Measurements from ENCODE around the gene FAM240A. TPM values are rescaled to one million over a fixed set of nuclear protein-coding genes. Genes with fewer than 3 reads are reported as not detected.

The FAM240A gene
- total and polyA plus RNA-seq, 4 donors = not detected

- Histone ChIP-seq H3K9ac (ENCODE audit: low read depth in 1 of 2, low read length in 2 of 2) (no peak overlapping the region), H3K27ac (ENCODE audit: low read depth in 1 of 2, low read length in 2 of 2) (no peak overlapping the region), H3K27me3 (ENCODE audit: control insufficient read depth in 4 of 4, insufficient read depth in 4 of 4, low read length in 3 of 4) (no peaks in the 10 kb centered on the region), H3K4me3 (ENCODE audit: low read depth in 1 of 3, low read length in 3 of 3) (no peak overlapping the region), H3K9me3 (ENCODE audit: control insufficient read depth in 4 of 4, low read length in 3 of 4) (no peaks in the 10 kb centered on the region), H3K4me1 (ENCODE audit: control insufficient read depth in 4 of 4, insufficient read depth in 4 of 4, low read length in 3 of 4) (peaks cover 7 to 20% (median 14%) of the 10 kb centered on the region in 4 donors), H3K36me3 (ENCODE audit: control insufficient read depth in 4 of 4, insufficient read depth in 3 of 4, low read depth in 1 of 4, low read length in 3 of 4) (no peaks in the 10 kb centered on the region)
- WGBS = 69% methylated on average over 3 of the region's 3 CpGs
- TF ChIP-seq HNF4A (conservative IDR thresholded peaks at IDR 0.05) (no peak), REST (IDR thresholded peaks at IDR 0.05) (no peak), FOXA2 (IDR thresholded peaks at IDR 0.05) (no peak), GABPA (IDR thresholded peaks at IDR 0.05 in 1 of 2, conservative IDR thresholded peaks at IDR 0.05 in 1 of 2) (no peak), YY1 (IDR thresholded peaks at IDR 0.05) (no peak), HNF4G (IDR thresholded peaks at IDR 0.05) (no peak), JUND (IDR thresholded peaks at IDR 0.05) (no peak), MAX (IDR thresholded peaks at IDR 0.05) (no peak), FOXA1 (IDR thresholded peaks at IDR 0.05) (no peak), RXRA (IDR thresholded peaks at IDR 0.05) (no peak), CTCF (IDR thresholded peaks at IDR 0.05; ENCODE audit: low read depth, low read length, missing input control) (no peak), ZBTB33 (IDR thresholded peaks at IDR 0.05) (no peak), SP1 (IDR thresholded peaks at IDR 0.05) (no peak), TAF1 (conservative IDR thresholded peaks at IDR 0.05) (no peak), RAD21 (IDR thresholded peaks at IDR 0.05) (no peak), EGR1 (IDR thresholded peaks at IDR 0.05; ENCODE audit: low read depth in 2 of 2) (no peak), NR2F2 (IDR thresholded peaks at IDR 0.05) (no peak)
- no peak for DNase-seq (ENCODE audit: low spot score)
These were observed 40.6 kb upstream of the FAM240A start for GRCh38 chr3:46571684-46572083.

GRCh38 chr3:46573701-46574100 lies 38.6 kb upstream of the FAM240A start:
- Histone ChIP-seq H3K4me3 (ENCODE audit: low read depth in 1 of 3, low read length in 3 of 3) (no peak overlapping the region), H3K9ac (ENCODE audit: low read depth in 1 of 2, low read length in 2 of 2) (no peak overlapping the region), H3K27ac (ENCODE audit: low read depth in 1 of 2, low read length in 2 of 2) (no peak overlapping the region), H3K9me3 (ENCODE audit: control insufficient read depth in 4 of 4, low read length in 3 of 4) (no peaks in the 10 kb centered on the region), H3K4me1 (ENCODE audit: control insufficient read depth in 4 of 4, insufficient read depth in 4 of 4, low read length in 3 of 4) (peaks cover 9 to 20% (median 13%) of the 10 kb centered on the region in 4 donors), H3K27me3 (ENCODE audit: control insufficient read depth in 4 of 4, insufficient read depth in 4 of 4, low read length in 3 of 4) (no peaks in the 10 kb centered on the region), H3K36me3 (ENCODE audit: control insufficient read depth in 4 of 4, insufficient read depth in 3 of 4, low read depth in 1 of 4, low read length in 3 of 4) (no peaks in the 10 kb centered on the region)
- no peak for DNase-seq (ENCODE audit: low spot score)
- WGBS = 77% methylated on average over 4 of the region's 4 CpGs
- TF ChIP-seq NR2F2 (IDR thresholded peaks at IDR 0.05) = no peak
- TF ChIP-seq HNF4G (IDR thresholded peaks at IDR 0.05) = no peak
- TF ChIP-seq RXRA (IDR thresholded peaks at IDR 0.05) = no peak
- no peak for TF ChIP-seq RAD21 (IDR thresholded peaks at IDR 0.05)
- TF ChIP-seq HNF4A (conservative IDR thresholded peaks at IDR 0.05) = no peak
- no peak for TF ChIP-seq SP1 (IDR thresholded peaks at IDR 0.05)
- no peak for TF ChIP-seq REST (IDR thresholded peaks at IDR 0.05)
- no peak for TF ChIP-seq FOXA1 (IDR thresholded peaks at IDR 0.05)
- no peak for TF ChIP-seq CTCF (IDR thresholded peaks at IDR 0.05; ENCODE audit: low read depth, low read length, missing input control)
- no peak for TF ChIP-seq FOXA2 (IDR thresholded peaks at IDR 0.05)
- no peak for TF ChIP-seq ATF3 (IDR thresholded peaks at IDR 0.05)
- no peak for TF ChIP-seq YY1 (IDR thresholded peaks at IDR 0.05)
- no peak for TF ChIP-seq EGR1 (IDR thresholded peaks at IDR 0.05; ENCODE audit: low read depth in 2 of 2)
